HEK293 (cell line): ENCODE data around the gene SLX4.

ENCODE experiments used
- CTCF ChIA-PET: fragments of 350-600 bp; formaldehyde crosslinking; extraction: SDS; loops from one replicate; lab custom pipeline; 2021; ENCODE audit warnings: antibody characterized with exemption; lab: Yijun Ruan, JAX
- POLR2A ChIA-PET: fragments of 300-600 bp; formaldehyde crosslinking; extraction: SDS; loops from one replicate; lab custom pipeline; 2020; ENCODE audit warnings: antibody characterized with exemption, inconsistent platforms; lab: Yijun Ruan, JAX
- H3K27ac ChIP-seq: fragments of 200-500 bp; sonication (Bioruptor generic); 2 replicates; pipeline ENCODE4 v1.5.1; 2014; ENCODE audit warnings: low read depth, low read length, control low read depth, inconsistent platforms; ENCODE audit errors: extremely low read depth
- H3K36me3 ChIP-seq, 2 experiments: fragments of 200-500 bp in 1 of 2; sonication (Bioruptor generic) in 1 of 2; 1 replicate in 1 of 2; 2 replicates in 1 of 2; pipeline ENCODE4 v1.5.1; 2014 to 2017; ENCODE audit warnings: inconsistent platforms in 2 of 2, low read length in 2 of 2; ENCODE audit not compliant: control insufficient read depth in 2 of 2, insufficient read depth in 1 of 2
- H3K4me1 ChIP-seq: fragments of 200-500 bp; sonication (Bioruptor generic); 2 replicates; pipeline ENCODE4 v1.5.1; 2014; ENCODE audit warnings: mild to moderate bottlenecking, low read length, inconsistent platforms; ENCODE audit not compliant: control insufficient read depth, insufficient read depth
- H3K4me3 ChIP-seq: 2 replicates; pipeline ENCODE4 v1.5.1; 2011; ENCODE audit warnings: low read depth, mild to moderate bottlenecking, control low read depth, low read length, moderate library complexity
- H3K9me3 ChIP-seq: fragments of 200-500 bp; sonication (Bioruptor generic); 2 replicates; pipeline ENCODE4 v1.5.1; 2014; ENCODE audit warnings: low read depth, low read length, inconsistent platforms; ENCODE audit not compliant: control insufficient read depth, insufficient read depth
- BCL11A ChIP-seq: fragments of 450-650 bp; formaldehyde crosslinking; IDR thresholded peaks from 2 replicates; pipeline ENCODE4 v1.5.1; 2016; ENCODE audit warnings: low read depth, missing biosample characterization, missing genetic modification characterization
- GLIS1 ChIP-seq: fragments of 450-650 bp; formaldehyde crosslinking; IDR thresholded peaks from 2 replicates; pipeline ENCODE4 v1.5.1; 2016; ENCODE audit warnings: missing biosample characterization, missing genetic modification characterization
- HIC1 ChIP-seq: fragments of 450-650 bp; formaldehyde crosslinking; IDR thresholded peaks from 2 replicates; pipeline ENCODE4 v1.5.1; 2016; ENCODE audit warnings: missing biosample characterization, missing genetic modification characterization
- HOXA7 ChIP-seq: sonication (generic); formaldehyde crosslinking; IDR thresholded peaks from 2 replicates; pipeline ENCODE4 v1.8.1; 2022; ENCODE audit warnings: missing genetic modification reagents, borderline replicate concordance
- KLF7 ChIP-seq: fragments of 450-650 bp; formaldehyde crosslinking; IDR thresholded peaks from 2 replicates; pipeline ENCODE4 v1.5.1; 2016; ENCODE audit warnings: missing biosample characterization, missing genetic modification characterization, borderline replicate concordance
- PRDM4 ChIP-seq: fragments of 450-650 bp; formaldehyde crosslinking; IDR thresholded peaks from 2 replicates; pipeline ENCODE4 v1.5.1; 2017; ENCODE audit warnings: missing biosample characterization, missing genetic modification characterization
- SALL2 ChIP-seq: fragments of 450-650 bp; formaldehyde crosslinking; IDR thresholded peaks from 2 replicates; pipeline ENCODE4 v1.5.0; 2017; ENCODE audit warnings: missing biosample characterization, mild to moderate bottlenecking, missing genetic modification characterization, borderline replicate concordance
- SP3 ChIP-seq: fragments of 450-650 bp; formaldehyde crosslinking; IDR thresholded peaks from 2 replicates; pipeline ENCODE4 v1.5.1; 2016; ENCODE audit warnings: missing biosample characterization, missing genetic modification characterization
- TRIM28 ChIP-seq: IDR thresholded peaks from 2 replicates; pipeline ENCODE4 v1.6.1; 2011; ENCODE audit warnings: low read length, control low read depth, borderline replicate concordance
- ZBTB1 ChIP-seq: fragments of 450-650 bp; formaldehyde crosslinking; IDR thresholded peaks from 2 replicates; pipeline ENCODE4 v1.5.1; 2016; ENCODE audit warnings: missing biosample characterization, missing genetic modification characterization
- ZBTB17 ChIP-seq: fragments of 450-650 bp; formaldehyde crosslinking; IDR thresholded peaks from 2 replicates; pipeline ENCODE4 v1.5.1; 2016; ENCODE audit warnings: missing biosample characterization, missing genetic modification characterization
- ZEB2 ChIP-seq: fragments of 450-650 bp; formaldehyde crosslinking; IDR thresholded peaks from 2 replicates; pipeline ENCODE4 v1.5.1; 2016; ENCODE audit warnings: missing biosample characterization, missing genetic modification characterization
- ZNF121 ChIP-seq: fragments of 450-650 bp; formaldehyde crosslinking; IDR thresholded peaks from 2 replicates; pipeline ENCODE4 v1.5.1; 2016; ENCODE audit warnings: missing biosample characterization, missing genetic modification characterization
- ZNF16 ChIP-seq: fragments of 450-650 bp; formaldehyde crosslinking; IDR thresholded peaks from 2 replicates; pipeline ENCODE4 v1.5.1; 2016; ENCODE audit warnings: low read depth, missing biosample characterization, missing genetic modification characterization
- ZNF169 ChIP-seq: fragments of 450-650 bp; formaldehyde crosslinking; IDR thresholded peaks from 2 replicates; pipeline ENCODE4 v1.5.1; 2016; ENCODE audit warnings: missing biosample characterization, missing genetic modification characterization
- ZNF23 ChIP-seq: fragments of 450-650 bp; formaldehyde crosslinking; IDR thresholded peaks from 2 replicates; pipeline ENCODE4 v1.5.1; 2016; ENCODE audit warnings: missing biosample characterization, missing genetic modification characterization, borderline replicate concordance
- ZNF280D ChIP-seq: fragments of 450-650 bp; formaldehyde crosslinking; IDR thresholded peaks from 2 replicates; pipeline ENCODE4 v1.5.1; 2016; ENCODE audit warnings: missing biosample characterization, missing genetic modification characterization
- ZNF354C ChIP-seq: fragments of 450-650 bp; formaldehyde crosslinking; IDR thresholded peaks from 2 replicates; pipeline ENCODE4 v1.5.1; 2016; ENCODE audit warnings: missing biosample characterization, missing genetic modification characterization, low read depth, borderline replicate concordance
- ZNF394 ChIP-seq: fragments of 450-650 bp; formaldehyde crosslinking; IDR thresholded peaks from 2 replicates; pipeline ENCODE4 v1.5.1; 2016; ENCODE audit warnings: missing biosample characterization, missing genetic modification characterization, mild to moderate bottlenecking, moderate library complexity, borderline replicate concordance
- ZNF423 ChIP-seq: fragments of 450-650 bp; formaldehyde crosslinking; IDR thresholded peaks from 2 replicates; pipeline ENCODE4 v1.5.1; 2016; ENCODE audit warnings: missing biosample characterization, missing genetic modification characterization
- ZNF521 ChIP-seq: fragments of 450-650 bp; formaldehyde crosslinking; IDR thresholded peaks from 2 replicates; pipeline ENCODE4 v1.5.1; 2017; ENCODE audit warnings: missing biosample characterization, mild to moderate bottlenecking, missing genetic modification characterization
- ZNF621 ChIP-seq: fragments of 450-650 bp; formaldehyde crosslinking; IDR thresholded peaks from 2 replicates; pipeline ENCODE4 v1.5.1; 2017; ENCODE audit warnings: missing biosample characterization, missing genetic modification characterization
- ZNF664 ChIP-seq: fragments of 450-650 bp; formaldehyde crosslinking; IDR thresholded peaks from 2 replicates; pipeline ENCODE4 v1.5.1; 2016; ENCODE audit warnings: missing biosample characterization, missing genetic modification characterization
- ZNF707 ChIP-seq: fragments of 450-650 bp; formaldehyde crosslinking; IDR thresholded peaks from 2 replicates; pipeline ENCODE4 v1.5.1; 2016; ENCODE audit warnings: missing biosample characterization, missing genetic modification characterization
- ZSCAN30 ChIP-seq: fragments of 450-650 bp; IDR thresholded peaks from 2 replicates; pipeline ENCODE4 v1.5.1; 2018; ENCODE audit warnings: missing biosample characterization, mild to moderate bottlenecking, missing genetic modification characterization, moderate library complexity

SLX4 gene

GRCh38 chr16:3542601-3543373 lies 68.6 kb downstream of the SLX4 start:
- H3K4me3 ChIP-seq: no peak overlapping the region
- H3K27ac ChIP-seq: no peak overlapping the region
- peaks cover 0 to 19% of the 10 kb centered on the region in 2 experiments; a peak in 2 of 3 replicates for H3K36me3 ChIP-seq
- H3K4me1 ChIP-seq: no peaks in the 10 kb centered on the region
- POLR2A ChIA-PET: no interaction called here
- no peaks in the 10 kb centered on the region for H3K9me3 ChIP-seq
- TF ChIP-seq ZNF394 (tag by site-specific recombination): no peak
- TF ChIP-seq ZEB2 (tag by site-specific recombination): no peak
- no peak for TF ChIP-seq ZNF621 (tag by site-specific recombination)
- TF ChIP-seq ZNF521: no peak
- TF ChIP-seq BCL11A (tag by site-specific recombination): no peak
- no peak for TF ChIP-seq ZNF423 (tag by site-specific recombination)
- no peak for TF ChIP-seq ZNF280D
- 0 out of 2 replicates have a peak, but pooled peaks have one; percentile 31 for TF ChIP-seq ZBTB17 (tag by site-specific recombination)
- CTCF ChIA-PET: no interaction called here

GRCh38 chr16:3541527-3542155 lies 69.8 kb downstream of the SLX4 start:
- Histone ChIP-seq H3K4me3 (no peak overlapping the region), H3K9me3 (no peaks in the 10 kb centered on the region), H3K36me3 (peaks cover 0 to 23% of the 10 kb centered on the region in 2 experiments; a peak in 2 of 3 replicates), H3K4me1 (no peaks in the 10 kb centered on the region), H3K27ac (no peak overlapping the region)
- TF ChIP-seq GLIS1 (tag by site-specific recombination) (peak; percentile 42), ZNF169 (tag by site-specific recombination) (no peak), ZSCAN30 (tag by site-specific recombination) (no peak), ZBTB1 (no peak), HIC1 (tag by site-specific recombination) (no peak), HOXA7 (CRISPR knock-in tag) (no peak), KLF7 (no peak)
- CTCF ChIA-PET: interaction anchor here (0.6 to 1.8 kb wide), 2 partner anchors 14 to 47 kb away, joined by 3 to 6 read pairs; no protein-coding TSS in a partner anchor
- POLR2A ChIA-PET: no interaction called here

GRCh38 chr16:3538222-3538621 lies 73.2 kb downstream of the SLX4 start:
- Histone ChIP-seq H3K27ac (no peak overlapping the region), H3K4me1 (no peaks in the 10 kb centered on the region), H3K9me3 (no peaks in the 10 kb centered on the region), H3K36me3 (peaks cover 0 to 57% of the 10 kb centered on the region in 2 experiments; a peak in 2 of 3 replicates), H3K4me3 (no peak overlapping the region)
- ChIA-PET POLR2A (no interaction called here), CTCF (no interaction called here)
- no peak for TF ChIP-seq SALL2 (tag by site-specific recombination)
- no peak for TF ChIP-seq SP3 (tag by site-specific recombination)
- no peak for TF ChIP-seq ZNF16 (tag by site-specific recombination)
- no peak for TF ChIP-seq ZNF354C (tag by site-specific recombination)
- no peak for TF ChIP-seq ZNF664 (tag by site-specific recombination)
- TF ChIP-seq TRIM28: no peak
- no peak for TF ChIP-seq ZNF707 (tag by site-specific recombination)
- TF ChIP-seq ZNF23 (tag by site-specific recombination): no peak
- TF ChIP-seq ZNF121 (tag by site-specific recombination): no peak
- TF ChIP-seq PRDM4 (tag by site-specific recombination): no peak
